GM19023 (cell line): ENCODE results near the gene ZNF337.
"Not testable (repeated sequence)": the region's sequence is repeated elsewhere in the genome, so short reads cannot be mapped to it uniquely, and the experiment has no call there.

Experiments
- ATAC-seq: cut with Tn5 transposase; IDR thresholded peaks from one replicate; pipeline ENCODE4 v1.9.1; 2021; ENCODE audit warnings: mild to moderate bottlenecking, moderate library complexity; ENCODE audit not compliant: unreplicated experiment

ZNF337 gene

GRCh38 chr20:25630615-25631014 is 66.0 kb downstream of the ZNF337 start:
- not testable (repeated sequence) for ATAC-seq

GRCh38 chr20:25629816-25630499 is 66.7 kb downstream of the ZNF337 start:
- ATAC-seq: no peak

GRCh38 chr20:25626779-25627178 is 69.9 kb downstream of the ZNF337 start:
- ATAC-seq: no peak

GRCh38 chr20:25624500-25624939 is 72.1 kb downstream of the ZNF337 start:
- ATAC-seq: no peak
